Mammary epithelial cell (primary cell): Measurements from ENCODE around the gene GAA.

Source experiments
- EZH2 ChIP-seq: IDR thresholded peaks from 2 replicates; pipeline ENCODE4 v1.6.1; 2012; ENCODE audit warnings: low read length, inconsistent platforms, borderline replicate concordance
- TF ChIP-seq, protein P1 (sequence below), 2 donors: IDR thresholded peaks in 1 of 2; conservative IDR thresholded peaks in 1 of 2; 2 replicates each; pipeline ENCODE4 v1.5.1; 2011 to 2012; ENCODE audit warnings: inconsistent platforms in 2 of 2, low read length in 2 of 2, mild to moderate bottlenecking in 2 of 2, control low read depth in 1 of 2, low read depth in 1 of 2; ENCODE audit not compliant: insufficient read depth in 1 of 2; ENCODE audit errors: extremely low read depth in 1 of 2

DNA sequence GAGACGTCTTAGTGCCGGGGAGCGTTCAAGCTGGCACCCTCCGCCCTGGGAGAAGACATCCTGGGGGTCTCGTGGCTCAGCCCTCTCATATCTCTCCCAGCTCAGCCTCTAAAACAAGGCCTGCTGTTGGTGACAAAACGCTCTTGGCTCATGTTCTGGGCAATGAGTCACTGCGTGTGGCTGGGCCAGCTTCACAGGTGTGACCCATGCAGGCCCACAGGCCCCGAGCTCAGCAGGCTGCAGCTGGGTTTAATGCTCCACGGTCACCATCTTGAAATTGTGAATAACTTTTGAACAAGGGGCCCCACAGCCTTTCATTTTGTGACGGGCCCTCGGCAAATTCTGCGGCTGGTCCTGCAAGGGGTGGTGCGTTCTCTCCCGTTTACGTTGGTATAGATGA, 22.4 kb downstream of the GAA start:
- no peak for TF ChIP-seq EZH2
- TF ChIP-seq, protein P1, sequence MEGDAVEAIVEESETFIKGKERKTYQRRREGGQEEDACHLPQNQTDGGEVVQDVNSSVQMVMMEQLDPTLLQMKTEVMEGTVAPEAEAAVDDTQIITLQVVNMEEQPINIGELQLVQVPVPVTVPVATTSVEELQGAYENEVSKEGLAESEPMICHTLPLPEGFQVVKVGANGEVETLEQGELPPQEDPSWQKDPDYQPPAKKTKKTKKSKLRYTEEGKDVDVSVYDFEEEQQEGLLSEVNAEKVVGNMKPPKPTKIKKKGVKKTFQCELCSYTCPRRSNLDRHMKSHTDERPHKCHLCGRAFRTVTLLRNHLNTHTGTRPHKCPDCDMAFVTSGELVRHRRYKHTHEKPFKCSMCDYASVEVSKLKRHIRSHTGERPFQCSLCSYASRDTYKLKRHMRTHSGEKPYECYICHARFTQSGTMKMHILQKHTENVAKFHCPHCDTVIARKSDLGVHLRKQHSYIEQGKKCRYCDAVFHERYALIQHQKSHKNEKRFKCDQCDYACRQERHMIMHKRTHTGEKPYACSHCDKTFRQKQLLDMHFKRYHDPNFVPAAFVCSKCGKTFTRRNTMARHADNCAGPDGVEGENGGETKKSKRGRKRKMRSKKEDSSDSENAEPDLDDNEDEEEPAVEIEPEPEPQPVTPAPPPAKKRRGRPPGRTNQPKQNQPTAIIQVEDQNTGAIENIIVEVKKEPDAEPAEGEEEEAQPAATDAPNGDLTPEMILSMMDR (conservative IDR thresholded peaks at IDR 0.05 in 1 of 2, IDR thresholded peaks at IDR 0.05 in 1 of 2; ENCODE audit: extremely low read depth in 1 of 2, insufficient read depth in 1 of 2, low read depth in 1 of 2, low read length in 2 of 2), result no peak
